WTC11 (cell line): Measurements from ENCODE around the gene LGMN. TPM values are rescaled to one million over a fixed set of nuclear protein-coding genes. Genes with fewer than 3 reads are reported as not detected.

ENCODE experiments used
- ATF1 ChIP-seq: sonication (generic); formaldehyde crosslinking; IDR thresholded peaks from 2 replicates; pipeline ENCODE4 v1.8.1; 2023; ENCODE audit warnings: mild to moderate bottlenecking, moderate library complexity, missing genetic modification reagents
- CBFB ChIP-seq: sonication (generic); formaldehyde crosslinking; IDR thresholded peaks from 2 replicates; pipeline ENCODE4 v1.8.1; 2022; ENCODE audit warnings: mild to moderate bottlenecking, low read depth, missing genetic modification reagents
- CREM ChIP-seq: sonication (generic); formaldehyde crosslinking; IDR thresholded peaks from 2 replicates; pipeline ENCODE4 v1.8.1; 2022; ENCODE audit warnings: mild to moderate bottlenecking, missing genetic modification reagents, moderate library complexity
- E2F4 ChIP-seq: sonication (generic); formaldehyde crosslinking; IDR thresholded peaks from 2 replicates; pipeline ENCODE4 v1.8.1; 2022; ENCODE audit warnings: low read depth, mild to moderate bottlenecking, moderate library complexity, missing genetic modification reagents, borderline replicate concordance
- FOXP4 ChIP-seq: sonication (generic); formaldehyde crosslinking; IDR thresholded peaks from 2 replicates; pipeline ENCODE4 v1.8.0; 2022; ENCODE audit warnings: mild to moderate bottlenecking, missing genetic modification reagents
- GTF2I ChIP-seq: fragments of 250-450 bp; sonication (Bioruptor Pico); conservative IDR thresholded peaks from 2 replicates; pipeline ENCODE4 v1.4.0; 2021; ENCODE audit warnings: mild to moderate bottlenecking
- JAZF1 ChIP-seq: fragments of 250-450 bp; sonication (Bioruptor Pico); IDR thresholded peaks from 2 replicates; pipeline ENCODE4 v1.9.0; 2021; ENCODE audit warnings: moderate library complexity, mild to moderate bottlenecking, inconsistent platforms
- KAT7 ChIP-seq: sonication (generic); formaldehyde crosslinking; IDR thresholded peaks from 2 replicates; pipeline ENCODE4 v1.8.1; 2023; ENCODE audit warnings: missing genetic modification reagents, mild to moderate bottlenecking, borderline replicate concordance
- MYBL2 ChIP-seq: sonication (generic); formaldehyde crosslinking; IDR thresholded peaks from 2 replicates; pipeline ENCODE4 v1.8.1; 2023; ENCODE audit warnings: mild to moderate bottlenecking, moderate library complexity, missing genetic modification reagents
- PREB ChIP-seq: sonication (generic); formaldehyde crosslinking; IDR thresholded peaks from 2 replicates; pipeline ENCODE4 v1.8.1; 2022; ENCODE audit warnings: mild to moderate bottlenecking, missing genetic modification reagents, moderate library complexity, borderline replicate concordance
- TEAD4 ChIP-seq: sonication (generic); formaldehyde crosslinking; IDR thresholded peaks from 2 replicates; pipeline ENCODE4 v1.8.0; 2022; ENCODE audit warnings: mild to moderate bottlenecking, missing genetic modification reagents
- USF2 ChIP-seq: sonication (generic); formaldehyde crosslinking; IDR thresholded peaks from 2 replicates; pipeline ENCODE4 v1.8.1; 2023; ENCODE audit warnings: mild to moderate bottlenecking, missing genetic modification reagents, moderate library complexity
- ZBTB21 ChIP-seq: sonication (generic); formaldehyde crosslinking; IDR thresholded peaks from 2 replicates; pipeline ENCODE4 v1.8.1; 2023; ENCODE audit warnings: mild to moderate bottlenecking, missing genetic modification reagents, borderline replicate concordance
- ZNF121 ChIP-seq: sonication (generic); formaldehyde crosslinking; IDR thresholded peaks from 2 replicates; pipeline ENCODE4 v1.8.0; 2023; ENCODE audit warnings: missing genetic modification reagents
- ZNF425 ChIP-seq: fragments of 250-450 bp; sonication (Bioruptor Pico); conservative IDR thresholded peaks from 2 replicates; pipeline ENCODE4 v1.9.0; 2021; ENCODE audit warnings: mild to moderate bottlenecking
- total RNA-seq: library from RNA; stranded (reverse); gene quantifications from 3 replicates; pipeline ENCODE4 v1.2.3, GENCODE V29; 2021
- TF ChIP-seq, protein P1 (sequence below): sonication (generic); formaldehyde crosslinking; IDR thresholded peaks from 2 replicates; pipeline ENCODE4 v1.8.1; 2023; ENCODE audit warnings: mild to moderate bottlenecking, moderate library complexity, missing genetic modification reagents
- TF ChIP-seq, protein P2 (sequence below): sonication (generic); formaldehyde crosslinking; IDR thresholded peaks from 2 replicates; pipeline ENCODE4 v1.8.0; 2022; ENCODE audit warnings: missing genetic modification reagents
- TF ChIP-seq, protein P3 (sequence below): sonication (generic); formaldehyde crosslinking; conservative IDR thresholded peaks from 2 replicates; pipeline ENCODE4 v1.8.1; 2022; ENCODE audit warnings: mild to moderate bottlenecking, missing genetic modification reagents
- TF ChIP-seq, protein P4 (sequence below): sonication (generic); formaldehyde crosslinking; conservative IDR thresholded peaks from 2 replicates; pipeline ENCODE4 v1.8.1; 2023; ENCODE audit warnings: mild to moderate bottlenecking, low read depth, missing genetic modification reagents, moderate library complexity
- TF ChIP-seq, protein P5 (sequence below): sonication (generic); formaldehyde crosslinking; IDR thresholded peaks from 2 replicates; pipeline ENCODE4 v1.8.0; 2023; ENCODE audit warnings: missing genetic modification reagents

The LGMN gene
- total RNA-seq, 1 experiment from 2014 or later, result 55.7 TPM

DNA sequence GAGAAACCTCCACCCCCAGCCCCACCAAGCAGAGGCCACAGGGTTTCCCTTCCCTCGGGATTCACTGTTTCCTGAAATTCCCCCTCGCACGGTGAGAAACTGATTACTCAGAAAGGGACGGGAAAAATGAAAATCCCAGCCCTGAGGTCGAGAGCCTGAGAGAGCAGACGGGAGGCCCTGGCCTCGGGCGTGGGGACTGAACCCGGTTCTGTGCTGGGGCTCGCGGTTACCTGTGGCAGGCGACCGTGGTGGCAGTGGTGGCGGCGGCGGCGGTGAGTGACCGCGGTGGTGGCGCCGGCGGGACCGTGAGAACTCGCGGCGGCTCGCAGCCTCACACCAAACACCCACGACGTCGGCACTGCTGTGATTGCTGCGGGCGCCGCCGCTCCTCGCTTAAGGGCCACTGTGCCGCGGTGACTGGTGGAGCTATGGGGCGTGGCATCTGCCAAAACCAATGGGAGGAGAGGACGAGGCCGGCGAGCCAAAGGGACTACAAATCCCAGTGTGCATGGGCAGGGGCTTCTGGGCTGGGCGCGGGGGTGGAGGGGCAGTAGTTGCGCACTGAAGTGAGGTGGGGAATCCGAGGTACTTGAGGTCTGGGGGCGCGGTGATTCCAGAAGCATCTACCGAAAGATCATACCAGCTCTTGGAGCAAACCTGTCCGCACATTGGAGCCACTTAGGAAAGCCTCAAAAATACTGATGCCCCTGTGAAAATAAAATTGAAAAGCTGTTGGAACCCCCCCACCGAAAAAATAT, at the start of gene LGMN (continued):
- TF ChIP-seq PREB (CRISPR knock-in tag), result 0 out of 2 replicates have a peak, but pooled peaks have one; percentile 42
- TF ChIP-seq USF2 (CRISPR knock-in tag), result peak; percentile 43; the same call in 1 of the 2 replicates
- no peak for TF ChIP-seq GTF2I (CRISPR knock-in tag)
- 0 out of 2 replicates have a peak, but pooled peaks have one; percentile 59 for TF ChIP-seq ZBTB21 (CRISPR knock-in tag)
- no peak for TF ChIP-seq E2F4 (CRISPR knock-in tag)
- no peak for TF ChIP-seq JAZF1
- no peak for TF ChIP-seq CREM (CRISPR knock-in tag)
- TF ChIP-seq, protein P1, sequence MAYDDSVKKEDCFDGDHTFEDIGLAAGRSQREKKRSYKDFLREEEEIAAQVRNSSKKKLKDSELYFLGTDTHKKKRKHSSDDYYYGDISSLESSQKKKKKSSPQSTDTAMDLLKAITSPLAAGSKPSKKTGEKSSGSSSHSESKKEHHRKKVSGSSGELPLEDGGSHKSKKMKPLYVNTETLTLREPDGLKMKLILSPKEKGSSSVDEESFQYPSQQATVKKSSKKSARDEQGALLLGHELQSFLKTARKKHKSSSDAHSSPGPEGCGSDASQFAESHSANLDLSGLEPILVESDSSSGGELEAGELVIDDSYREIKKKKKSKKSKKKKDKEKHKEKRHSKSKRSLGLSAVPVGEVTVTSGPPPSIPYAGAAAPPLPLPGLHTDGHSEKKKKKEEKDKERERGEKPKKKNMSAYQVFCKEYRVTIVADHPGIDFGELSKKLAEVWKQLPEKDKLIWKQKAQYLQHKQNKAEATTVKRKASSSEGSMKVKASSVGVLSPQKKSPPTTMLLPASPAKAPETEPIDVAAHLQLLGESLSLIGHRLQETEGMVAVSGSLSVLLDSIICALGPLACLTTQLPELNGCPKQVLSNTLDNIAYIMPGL (CRISPR knock-in tag), result 0 out of 2 replicates have a peak, but pooled peaks have one; percentile 56
- TF ChIP-seq ATF1, result no peak
- TF ChIP-seq TEAD4 (CRISPR knock-in tag), result 0 out of 2 replicates have a peak, but pooled peaks have one; percentile 18
- TF ChIP-seq KAT7 (CRISPR knock-in tag), result no peak
- peak; percentile 59; the same call in 1 of the 2 replicates for TF ChIP-seq FOXP4
- TF ChIP-seq ZNF121, result no peak
- TF ChIP-seq, protein P2, sequence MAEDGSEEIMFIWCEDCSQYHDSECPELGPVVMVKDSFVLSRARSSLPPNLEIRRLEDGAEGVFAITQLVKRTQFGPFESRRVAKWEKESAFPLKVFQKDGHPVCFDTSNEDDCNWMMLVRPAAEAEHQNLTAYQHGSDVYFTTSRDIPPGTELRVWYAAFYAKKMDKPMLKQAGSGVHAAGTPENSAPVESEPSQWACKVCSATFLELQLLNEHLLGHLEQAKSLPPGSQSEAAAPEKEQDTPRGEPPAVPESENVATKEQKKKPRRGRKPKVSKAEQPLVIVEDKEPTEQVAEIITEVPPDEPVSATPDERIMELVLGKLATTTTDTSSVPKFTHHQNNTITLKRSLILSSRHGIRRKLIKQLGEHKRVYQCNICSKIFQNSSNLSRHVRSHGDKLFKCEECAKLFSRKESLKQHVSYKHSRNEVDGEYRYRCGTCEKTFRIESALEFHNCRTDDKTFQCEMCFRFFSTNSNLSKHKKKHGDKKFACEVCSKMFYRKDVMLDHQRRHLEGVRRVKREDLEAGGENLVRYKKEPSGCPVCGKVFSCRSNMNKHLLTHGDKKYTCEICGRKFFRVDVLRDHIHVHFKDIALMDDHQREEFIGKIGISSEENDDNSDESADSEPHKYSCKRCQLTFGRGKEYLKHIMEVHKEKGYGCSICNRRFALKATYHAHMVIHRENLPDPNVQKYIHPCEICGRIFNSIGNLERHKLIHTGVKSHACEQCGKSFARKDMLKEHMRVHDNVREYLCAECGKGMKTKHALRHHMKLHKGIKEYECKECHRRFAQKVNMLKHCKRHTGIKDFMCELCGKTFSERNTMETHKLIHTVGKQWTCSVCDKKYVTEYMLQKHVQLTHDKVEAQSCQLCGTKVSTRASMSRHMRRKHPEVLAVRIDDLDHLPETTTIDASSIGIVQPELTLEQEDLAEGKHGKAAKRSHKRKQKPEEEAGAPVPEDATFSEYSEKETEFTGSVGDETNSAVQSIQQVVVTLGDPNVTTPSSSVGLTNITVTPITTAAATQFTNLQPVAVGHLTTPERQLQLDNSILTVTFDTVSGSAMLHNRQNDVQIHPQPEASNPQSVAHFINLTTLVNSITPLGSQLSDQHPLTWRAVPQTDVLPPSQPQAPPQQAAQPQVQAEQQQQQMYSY (CRISPR knock-in tag), result no peak
- peak; percentile 70; the same call in 1 of the 2 replicates for TF ChIP-seq MYBL2
- TF ChIP-seq, protein P3, sequence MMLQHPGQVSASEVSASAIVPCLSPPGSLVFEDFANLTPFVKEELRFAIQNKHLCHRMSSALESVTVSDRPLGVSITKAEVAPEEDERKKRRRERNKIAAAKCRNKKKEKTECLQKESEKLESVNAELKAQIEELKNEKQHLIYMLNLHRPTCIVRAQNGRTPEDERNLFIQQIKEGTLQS, result no peak
- TF ChIP-seq CBFB, result no peak
- TF ChIP-seq, protein P4, sequence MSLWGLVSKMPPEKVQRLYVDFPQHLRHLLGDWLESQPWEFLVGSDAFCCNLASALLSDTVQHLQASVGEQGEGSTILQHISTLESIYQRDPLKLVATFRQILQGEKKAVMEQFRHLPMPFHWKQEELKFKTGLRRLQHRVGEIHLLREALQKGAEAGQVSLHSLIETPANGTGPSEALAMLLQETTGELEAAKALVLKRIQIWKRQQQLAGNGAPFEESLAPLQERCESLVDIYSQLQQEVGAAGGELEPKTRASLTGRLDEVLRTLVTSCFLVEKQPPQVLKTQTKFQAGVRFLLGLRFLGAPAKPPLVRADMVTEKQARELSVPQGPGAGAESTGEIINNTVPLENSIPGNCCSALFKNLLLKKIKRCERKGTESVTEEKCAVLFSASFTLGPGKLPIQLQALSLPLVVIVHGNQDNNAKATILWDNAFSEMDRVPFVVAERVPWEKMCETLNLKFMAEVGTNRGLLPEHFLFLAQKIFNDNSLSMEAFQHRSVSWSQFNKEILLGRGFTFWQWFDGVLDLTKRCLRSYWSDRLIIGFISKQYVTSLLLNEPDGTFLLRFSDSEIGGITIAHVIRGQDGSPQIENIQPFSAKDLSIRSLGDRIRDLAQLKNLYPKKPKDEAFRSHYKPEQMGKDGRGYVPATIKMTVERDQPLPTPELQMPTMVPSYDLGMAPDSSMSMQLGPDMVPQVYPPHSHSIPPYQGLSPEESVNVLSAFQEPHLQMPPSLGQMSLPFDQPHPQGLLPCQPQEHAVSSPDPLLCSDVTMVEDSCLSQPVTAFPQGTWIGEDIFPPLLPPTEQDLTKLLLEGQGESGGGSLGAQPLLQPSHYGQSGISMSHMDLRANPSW (CRISPR knock-in tag), result no peak
- no peak for TF ChIP-seq ZNF425 (CRISPR knock-in tag)
- TF ChIP-seq, protein P5, sequence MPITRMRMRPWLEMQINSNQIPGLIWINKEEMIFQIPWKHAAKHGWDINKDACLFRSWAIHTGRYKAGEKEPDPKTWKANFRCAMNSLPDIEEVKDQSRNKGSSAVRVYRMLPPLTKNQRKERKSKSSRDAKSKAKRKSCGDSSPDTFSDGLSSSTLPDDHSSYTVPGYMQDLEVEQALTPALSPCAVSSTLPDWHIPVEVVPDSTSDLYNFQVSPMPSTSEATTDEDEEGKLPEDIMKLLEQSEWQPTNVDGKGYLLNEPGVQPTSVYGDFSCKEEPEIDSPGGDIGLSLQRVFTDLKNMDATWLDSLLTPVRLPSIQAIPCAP (CRISPR knock-in tag), result no peak
